GM21529 (cell line): ENCODE data around the gene KCTD20.

Experiments used
- ATAC-seq: cut with Tn5 transposase; IDR thresholded peaks from one replicate; pipeline ENCODE4 v1.9.1; 2021; ENCODE audit not compliant: unreplicated experiment

The KCTD20 gene

DNA sequence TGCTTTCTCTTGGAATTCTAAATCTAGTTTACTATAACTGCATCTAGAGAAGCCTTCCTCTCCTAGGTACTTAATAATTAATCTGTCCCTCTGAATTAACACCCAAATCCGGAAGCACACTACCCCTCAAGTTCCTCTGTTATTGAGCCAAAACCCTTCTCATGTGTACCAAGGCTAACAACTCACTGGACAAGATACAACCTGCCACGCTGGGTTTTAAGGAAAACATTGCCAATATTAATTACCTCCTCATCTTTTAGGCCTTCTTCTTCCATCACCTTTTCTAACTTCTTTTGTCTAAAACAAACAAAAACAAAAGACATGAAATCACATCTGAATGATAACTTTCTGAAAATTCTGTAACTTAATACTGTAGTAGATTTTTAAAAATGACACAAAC is 82.5 kb downstream of the KCTD20 start:
- ATAC-seq, result no peak

DNA sequence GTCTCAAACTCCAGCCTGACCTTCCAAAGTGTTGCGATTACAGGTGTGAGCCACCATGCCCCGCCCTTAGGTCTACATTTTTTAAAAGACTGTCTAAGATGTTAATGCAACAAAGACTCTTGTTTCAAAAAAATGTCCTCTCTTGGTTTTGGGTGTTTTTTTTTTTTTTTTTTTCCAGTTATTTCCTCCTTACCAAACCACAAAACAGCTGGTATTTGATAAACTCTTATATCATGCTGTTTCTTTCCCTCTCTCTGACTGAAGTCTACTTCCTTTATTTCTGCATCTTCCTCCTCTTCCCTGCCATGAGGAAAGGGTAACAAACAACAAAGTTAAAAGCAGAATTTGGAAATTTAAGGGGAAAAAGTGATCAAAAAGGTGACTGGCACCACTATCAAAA is 83.3 kb downstream of the KCTD20 start:
- ATAC-seq, result no peak

DNA sequence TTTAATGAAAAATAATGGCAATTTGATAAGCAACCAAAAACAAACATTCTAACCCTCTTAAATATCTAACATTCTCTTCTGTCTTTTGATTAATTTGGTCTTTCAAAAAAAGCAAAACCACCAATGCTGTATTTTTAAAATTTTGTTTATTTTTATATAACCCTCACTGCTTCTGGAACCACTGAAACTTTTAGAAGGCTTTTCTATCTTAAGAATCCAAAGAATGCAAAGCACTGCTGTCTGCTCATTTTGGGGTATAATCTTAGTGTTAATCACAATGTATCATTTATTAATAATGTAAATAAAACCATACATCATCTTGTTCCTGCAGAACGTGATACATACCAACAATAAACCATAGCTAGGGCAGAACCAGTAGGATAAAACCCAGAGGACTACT is 90.5 kb downstream of the KCTD20 start:
- ATAC-seq, result no peak

DNA sequence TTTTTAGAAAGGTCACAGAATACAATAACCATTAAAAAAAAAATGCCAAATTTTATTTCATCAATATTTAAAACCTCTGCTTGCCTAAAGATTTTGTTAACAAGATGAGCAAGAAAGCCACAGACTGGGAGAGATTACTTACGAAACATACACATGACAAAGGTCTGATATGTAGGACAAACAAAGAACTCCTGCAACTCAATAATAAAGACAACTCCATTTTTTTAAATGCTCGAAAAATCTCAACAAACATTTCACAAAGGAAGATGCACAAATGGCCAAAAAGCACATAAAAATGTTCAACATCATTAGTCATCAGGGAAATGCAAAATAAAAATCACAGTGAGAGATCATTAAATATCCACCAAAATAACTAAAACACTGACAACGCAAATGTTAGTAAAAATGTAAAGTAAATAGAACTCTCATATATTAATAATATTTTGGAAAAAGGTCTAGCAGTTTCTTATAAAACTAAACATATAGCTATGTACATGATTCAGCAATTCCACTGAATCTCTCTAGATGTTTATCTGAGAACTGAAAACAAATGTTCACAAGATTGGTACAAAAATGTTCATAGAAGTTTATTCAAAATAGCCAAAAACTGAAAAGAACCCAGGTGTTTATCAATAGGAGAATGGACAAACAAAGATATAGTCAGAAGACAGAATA is 94.2 kb downstream of the KCTD20 start:
- ATAC-seq, result no peak

DNA sequence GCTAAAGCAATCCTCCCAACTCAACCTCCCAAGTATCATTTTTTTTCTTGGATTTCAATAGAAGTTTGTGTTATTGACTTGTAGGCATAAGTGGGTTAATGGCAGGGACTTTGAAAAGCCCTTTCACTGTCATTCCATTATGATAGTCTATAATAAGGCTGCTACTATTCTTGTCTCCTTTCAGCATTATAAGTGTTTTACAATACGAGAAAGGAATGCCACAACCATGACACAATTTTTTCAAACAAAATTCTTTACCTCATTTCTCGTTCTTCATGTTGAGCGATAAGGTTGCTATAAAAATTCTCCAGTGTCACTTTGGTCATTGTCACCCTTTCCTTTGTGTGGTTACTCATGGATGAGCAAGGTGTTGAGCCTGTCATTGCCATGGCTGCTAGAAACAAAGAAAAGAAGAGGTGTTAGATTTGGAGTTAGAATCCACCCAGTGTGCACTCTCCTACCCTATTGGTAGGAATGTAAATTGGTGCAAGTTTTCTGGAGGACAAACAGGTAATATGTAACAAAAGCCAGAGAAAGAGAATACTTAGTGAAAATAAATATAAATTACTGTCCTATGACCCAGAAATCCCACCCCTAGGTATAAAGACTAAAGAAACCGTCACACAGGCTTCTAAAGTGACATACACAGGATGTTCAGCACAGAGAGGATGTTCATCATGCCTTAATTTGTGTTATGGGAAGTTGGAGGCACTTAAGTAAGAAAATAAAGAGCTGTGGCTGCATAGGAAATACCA is 97.2 kb downstream of the KCTD20 start:
- ATAC-seq, result no peak
